HEK293 (cell line): ENCODE results near the gene FRMPD4.

Experiments used
- CTCF ChIA-PET: fragments of 350-600 bp; formaldehyde crosslinking; extraction: SDS; loops from one replicate; lab custom pipeline; 2021; ENCODE audit warnings: antibody characterized with exemption; lab: Yijun Ruan, JAX
- POLR2A ChIA-PET: fragments of 300-600 bp; formaldehyde crosslinking; extraction: SDS; loops from one replicate; lab custom pipeline; 2020; ENCODE audit warnings: antibody characterized with exemption, inconsistent platforms; lab: Yijun Ruan, JAX
- H3K27ac ChIP-seq: fragments of 200-500 bp; sonication (Bioruptor generic); 2 replicates; pipeline ENCODE4 v1.5.1; 2014; ENCODE audit warnings: low read depth, low read length, control low read depth, inconsistent platforms; ENCODE audit errors: extremely low read depth
- H3K36me3 ChIP-seq, 2 experiments: fragments of 200-500 bp in 1 of 2; sonication (Bioruptor generic) in 1 of 2; 1 replicate in 1 of 2; 2 replicates in 1 of 2; pipeline ENCODE4 v1.5.1; 2014 to 2017; ENCODE audit warnings: inconsistent platforms in 2 of 2, low read length in 2 of 2; ENCODE audit not compliant: control insufficient read depth in 2 of 2, insufficient read depth in 1 of 2
- H3K4me1 ChIP-seq: fragments of 200-500 bp; sonication (Bioruptor generic); 2 replicates; pipeline ENCODE4 v1.5.1; 2014; ENCODE audit warnings: mild to moderate bottlenecking, low read length, inconsistent platforms; ENCODE audit not compliant: control insufficient read depth, insufficient read depth
- H3K4me3 ChIP-seq: 2 replicates; pipeline ENCODE4 v1.5.1; 2011; ENCODE audit warnings: low read depth, mild to moderate bottlenecking, control low read depth, low read length, moderate library complexity
- H3K9me3 ChIP-seq: fragments of 200-500 bp; sonication (Bioruptor generic); 2 replicates; pipeline ENCODE4 v1.5.1; 2014; ENCODE audit warnings: low read depth, low read length, inconsistent platforms; ENCODE audit not compliant: control insufficient read depth, insufficient read depth
- KLF7 ChIP-seq: fragments of 450-650 bp; formaldehyde crosslinking; IDR thresholded peaks from 2 replicates; pipeline ENCODE4 v1.5.1; 2016; ENCODE audit warnings: missing biosample characterization, missing genetic modification characterization, borderline replicate concordance
- MZF1 ChIP-seq: fragments of 450-650 bp; formaldehyde crosslinking; IDR thresholded peaks from 2 replicates; pipeline ENCODE4 v1.5.1; 2017; ENCODE audit warnings: missing biosample characterization, missing genetic modification characterization, borderline replicate concordance
- ZBTB21 ChIP-seq: fragments of 450-650 bp; formaldehyde crosslinking; IDR thresholded peaks from 2 replicates; pipeline ENCODE4 v1.5.1; 2017; ENCODE audit warnings: missing biosample characterization, missing genetic modification characterization
- ZFP41 ChIP-seq: fragments of 450-650 bp; formaldehyde crosslinking; IDR thresholded peaks from 2 replicates; pipeline ENCODE4 v1.5.1; 2016; ENCODE audit warnings: missing biosample characterization, missing genetic modification characterization, borderline replicate concordance
- ZNF335 ChIP-seq: fragments of 450-650 bp; formaldehyde crosslinking; conservative IDR thresholded peaks from 2 replicates; pipeline ENCODE4 v1.5.1; 2016; ENCODE audit warnings: missing biosample characterization, missing genetic modification characterization
- ZNF830 ChIP-seq: fragments of 450-650 bp; IDR thresholded peaks from 2 replicates; pipeline ENCODE4 v1.5.0; 2018; ENCODE audit warnings: missing biosample characterization, missing genetic modification characterization, low read depth, mild to moderate bottlenecking, moderate library complexity
- ZSCAN23 ChIP-seq: fragments of 450-650 bp; formaldehyde crosslinking; IDR thresholded peaks from 2 replicates; pipeline ENCODE4 v1.5.1; 2016; ENCODE audit warnings: missing biosample characterization, missing genetic modification characterization
- TF ChIP-seq, protein P1 (sequence below): fragments of 450-650 bp; formaldehyde crosslinking; IDR thresholded peaks from 2 replicates; pipeline ENCODE4 v1.5.1; 2016; ENCODE audit warnings: missing biosample characterization, missing genetic modification characterization
- TF ChIP-seq, protein P2 (sequence below): fragments of 450-650 bp; formaldehyde crosslinking; IDR thresholded peaks from 2 replicates; pipeline ENCODE4 v1.5.1; 2016; ENCODE audit warnings: missing biosample characterization, missing genetic modification characterization
- TF ChIP-seq, protein P3 (sequence below): fragments of 450-650 bp; formaldehyde crosslinking; IDR thresholded peaks from 2 replicates; pipeline ENCODE4 v1.5.1; 2016; ENCODE audit warnings: missing biosample characterization, missing genetic modification characterization
- TF ChIP-seq, protein P4 (sequence below): fragments of 450-650 bp; formaldehyde crosslinking; conservative IDR thresholded peaks from 2 replicates; pipeline ENCODE4 v1.5.1; 2016; ENCODE audit warnings: low read depth, missing biosample characterization, missing genetic modification characterization
- TF ChIP-seq, protein P5 (sequence below): fragments of 450-650 bp; formaldehyde crosslinking; IDR thresholded peaks from 2 replicates; pipeline ENCODE4 v1.5.1; 2016; ENCODE audit warnings: missing biosample characterization, missing genetic modification characterization
- TF ChIP-seq, protein P6 (sequence below): fragments of 450-650 bp; formaldehyde crosslinking; IDR thresholded peaks from 2 replicates; pipeline ENCODE4 v1.5.1; 2016; ENCODE audit warnings: missing biosample characterization, missing genetic modification characterization
- TF ChIP-seq, protein P7 (sequence below): fragments of 450-650 bp; formaldehyde crosslinking; IDR thresholded peaks from 2 replicates; pipeline ENCODE4 v1.5.1; 2016; ENCODE audit warnings: missing biosample characterization, missing genetic modification characterization, borderline replicate concordance

The FRMPD4 gene

DNA sequence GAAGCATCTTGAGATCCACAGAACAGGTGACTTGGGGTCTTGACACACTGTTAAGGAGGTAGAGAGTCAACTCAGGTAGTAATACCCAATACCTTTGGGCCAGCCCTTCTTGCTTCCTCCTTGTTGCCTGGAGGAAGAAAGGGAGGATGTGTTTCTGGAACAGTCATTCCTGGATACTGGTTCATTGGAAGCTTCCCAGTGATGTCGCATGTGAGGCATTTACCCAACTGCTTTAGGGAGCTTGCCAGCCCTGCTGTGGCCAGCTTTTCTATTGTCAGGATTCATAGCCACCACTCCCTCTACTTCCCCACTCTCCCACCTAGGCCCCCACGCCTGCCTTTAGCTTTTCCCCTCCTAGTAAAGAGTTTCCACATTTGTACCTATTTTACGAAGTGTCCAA is 342.7 kb downstream of the FRMPD4 start (continued):
- TF ChIP-seq, protein P1, sequence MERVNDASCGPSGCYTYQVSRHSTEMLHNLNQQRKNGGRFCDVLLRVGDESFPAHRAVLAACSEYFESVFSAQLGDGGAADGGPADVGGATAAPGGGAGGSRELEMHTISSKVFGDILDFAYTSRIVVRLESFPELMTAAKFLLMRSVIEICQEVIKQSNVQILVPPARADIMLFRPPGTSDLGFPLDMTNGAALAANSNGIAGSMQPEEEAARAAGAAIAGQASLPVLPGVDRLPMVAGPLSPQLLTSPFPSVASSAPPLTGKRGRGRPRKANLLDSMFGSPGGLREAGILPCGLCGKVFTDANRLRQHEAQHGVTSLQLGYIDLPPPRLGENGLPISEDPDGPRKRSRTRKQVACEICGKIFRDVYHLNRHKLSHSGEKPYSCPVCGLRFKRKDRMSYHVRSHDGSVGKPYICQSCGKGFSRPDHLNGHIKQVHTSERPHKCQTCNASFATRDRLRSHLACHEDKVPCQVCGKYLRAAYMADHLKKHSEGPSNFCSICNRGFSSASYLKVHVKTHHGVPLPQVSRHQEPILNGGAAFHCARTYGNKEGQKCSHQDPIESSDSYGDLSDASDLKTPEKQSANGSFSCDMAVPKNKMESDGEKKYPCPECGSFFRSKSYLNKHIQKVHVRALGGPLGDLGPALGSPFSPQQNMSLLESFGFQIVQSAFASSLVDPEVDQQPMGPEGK (tag by site-specific recombination): no peak
- TF ChIP-seq, protein P2, sequence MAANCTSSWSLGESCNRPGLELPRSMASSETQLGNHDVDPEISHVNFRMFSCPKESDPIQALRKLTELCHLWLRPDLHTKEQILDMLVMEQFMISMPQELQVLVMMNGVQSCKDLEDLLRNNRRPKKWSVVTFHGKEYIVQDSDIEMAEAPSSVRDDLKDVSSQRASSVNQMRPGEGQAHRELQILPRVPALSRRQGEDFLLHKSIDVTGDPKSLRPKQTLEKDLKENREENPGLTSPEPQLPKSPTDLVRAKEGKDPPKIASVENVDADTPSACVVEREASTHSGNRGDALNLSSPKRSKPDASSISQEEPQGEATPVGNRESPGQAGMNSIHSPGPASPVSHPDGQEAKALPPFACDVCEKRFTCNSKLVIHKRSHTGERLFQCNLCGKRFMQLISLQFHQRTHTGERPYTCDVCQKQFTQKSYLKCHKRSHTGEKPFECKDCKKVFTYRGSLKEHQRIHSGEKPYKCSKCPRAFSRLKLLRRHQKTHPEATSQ (tag by site-specific recombination): no peak

DNA sequence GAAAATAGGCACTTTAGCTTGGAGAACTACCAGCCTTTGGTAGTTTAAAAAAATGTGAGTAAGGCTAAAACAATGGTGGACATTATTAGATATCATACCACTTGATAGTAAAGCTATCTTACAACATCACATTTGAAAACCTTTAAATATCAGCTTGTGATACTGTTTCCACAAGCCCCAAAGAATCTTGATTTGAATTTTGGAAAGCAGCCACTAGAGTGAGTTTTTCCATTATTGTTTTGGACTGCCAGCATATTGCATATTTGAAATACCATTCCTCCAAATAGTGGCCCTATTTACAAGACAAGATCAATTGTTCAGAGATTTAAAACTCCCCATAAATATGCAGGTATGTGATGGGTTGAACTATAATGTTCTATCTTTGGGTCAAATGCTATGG is 349.9 kb downstream of the FRMPD4 start:
- ChIA-PET CTCF (interaction anchor here (0.5 to 1.1 kb wide), 2 partner anchors 10 to 349 kb away, joined by 3 to 4 read pairs; no protein-coding TSS in a partner anchor), POLR2A (no interaction called here)
- H3K36me3 ChIP-seq: no peaks in the 10 kb centered on the region
- TF ChIP-seq ZSCAN23 (no peak), ZBTB21 (tag by site-specific recombination) (no peak), ZFP41 (no peak), MZF1 (tag by site-specific recombination) (no peak), ZNF830 (no peak), KLF7 (tag by site-specific recombination) (no peak), ZNF335 (tag by site-specific recombination) (no peak)
- TF ChIP-seq, protein P3, sequence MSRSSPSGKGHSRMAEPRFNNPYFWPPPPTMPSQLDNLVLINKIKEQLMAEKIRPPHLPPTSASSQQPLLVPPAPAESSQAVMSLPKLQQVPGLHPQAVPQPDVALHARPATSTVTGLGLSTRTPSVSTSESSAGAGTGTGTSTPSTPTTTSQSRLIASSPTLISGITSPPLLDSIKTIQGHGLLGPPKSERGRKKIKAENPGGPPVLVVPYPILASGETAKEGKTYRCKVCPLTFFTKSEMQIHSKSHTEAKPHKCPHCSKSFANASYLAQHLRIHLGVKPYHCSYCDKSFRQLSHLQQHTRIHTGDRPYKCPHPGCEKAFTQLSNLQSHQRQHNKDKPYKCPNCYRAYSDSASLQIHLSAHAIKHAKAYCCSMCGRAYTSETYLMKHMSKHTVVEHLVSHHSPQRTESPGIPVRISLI: no peak
- TF ChIP-seq, protein P4, sequence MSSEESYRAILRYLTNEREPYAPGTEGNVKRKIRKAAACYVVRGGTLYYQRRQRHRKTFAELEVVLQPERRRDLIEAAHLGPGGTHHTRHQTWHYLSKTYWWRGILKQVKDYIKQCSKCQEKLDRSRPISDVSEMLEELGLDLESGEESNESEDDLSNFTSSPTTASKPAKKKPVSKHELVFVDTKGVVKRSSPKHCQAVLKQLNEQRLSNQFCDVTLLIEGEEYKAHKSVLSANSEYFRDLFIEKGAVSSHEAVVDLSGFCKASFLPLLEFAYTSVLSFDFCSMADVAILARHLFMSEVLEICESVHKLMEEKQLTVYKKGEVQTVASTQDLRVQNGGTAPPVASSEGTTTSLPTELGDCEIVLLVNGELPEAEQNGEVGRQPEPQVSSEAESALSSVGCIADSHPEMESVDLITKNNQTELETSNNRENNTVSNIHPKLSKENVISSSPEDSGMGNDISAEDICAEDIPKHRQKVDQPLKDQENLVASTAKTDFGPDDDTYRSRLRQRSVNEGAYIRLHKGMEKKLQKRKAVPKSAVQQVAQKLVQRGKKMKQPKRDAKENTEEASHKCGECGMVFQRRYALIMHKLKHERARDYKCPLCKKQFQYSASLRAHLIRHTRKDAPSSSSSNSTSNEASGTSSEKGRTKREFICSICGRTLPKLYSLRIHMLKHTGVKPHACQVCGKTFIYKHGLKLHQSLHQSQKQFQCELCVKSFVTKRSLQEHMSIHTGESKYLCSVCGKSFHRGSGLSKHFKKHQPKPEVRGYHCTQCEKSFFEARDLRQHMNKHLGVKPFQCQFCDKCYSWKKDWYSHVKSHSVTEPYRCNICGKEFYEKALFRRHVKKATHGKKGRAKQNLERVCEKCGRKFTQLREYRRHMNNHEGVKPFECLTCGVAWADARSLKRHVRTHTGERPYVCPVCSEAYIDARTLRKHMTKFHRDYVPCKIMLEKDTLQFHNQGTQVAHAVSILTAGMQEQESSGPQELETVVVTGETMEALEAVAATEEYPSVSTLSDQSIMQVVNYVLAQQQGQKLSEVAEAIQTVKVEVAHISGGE (tag by site-specific recombination): no peak
- TF ChIP-seq, protein P5, sequence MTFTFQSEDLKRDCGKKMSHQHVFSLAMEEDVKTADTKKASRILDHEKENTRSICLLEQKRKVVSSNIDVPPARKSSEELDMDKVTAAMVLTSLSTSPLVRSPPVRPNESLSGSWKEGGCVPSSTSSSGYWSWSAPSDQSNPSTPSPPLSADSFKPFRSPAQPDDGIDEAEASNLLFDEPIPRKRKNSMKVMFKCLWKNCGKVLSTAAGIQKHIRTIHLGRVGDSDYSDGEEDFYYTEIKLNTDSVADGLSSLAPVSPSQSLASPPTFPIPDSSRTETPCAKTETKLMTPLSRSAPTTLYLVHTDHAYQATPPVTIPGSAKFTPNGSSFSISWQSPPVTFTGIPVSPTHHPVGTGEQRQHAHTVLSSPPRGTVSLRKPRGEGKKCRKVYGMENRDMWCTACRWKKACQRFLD (tag by site-specific recombination): no peak
- TF ChIP-seq, protein P6, sequence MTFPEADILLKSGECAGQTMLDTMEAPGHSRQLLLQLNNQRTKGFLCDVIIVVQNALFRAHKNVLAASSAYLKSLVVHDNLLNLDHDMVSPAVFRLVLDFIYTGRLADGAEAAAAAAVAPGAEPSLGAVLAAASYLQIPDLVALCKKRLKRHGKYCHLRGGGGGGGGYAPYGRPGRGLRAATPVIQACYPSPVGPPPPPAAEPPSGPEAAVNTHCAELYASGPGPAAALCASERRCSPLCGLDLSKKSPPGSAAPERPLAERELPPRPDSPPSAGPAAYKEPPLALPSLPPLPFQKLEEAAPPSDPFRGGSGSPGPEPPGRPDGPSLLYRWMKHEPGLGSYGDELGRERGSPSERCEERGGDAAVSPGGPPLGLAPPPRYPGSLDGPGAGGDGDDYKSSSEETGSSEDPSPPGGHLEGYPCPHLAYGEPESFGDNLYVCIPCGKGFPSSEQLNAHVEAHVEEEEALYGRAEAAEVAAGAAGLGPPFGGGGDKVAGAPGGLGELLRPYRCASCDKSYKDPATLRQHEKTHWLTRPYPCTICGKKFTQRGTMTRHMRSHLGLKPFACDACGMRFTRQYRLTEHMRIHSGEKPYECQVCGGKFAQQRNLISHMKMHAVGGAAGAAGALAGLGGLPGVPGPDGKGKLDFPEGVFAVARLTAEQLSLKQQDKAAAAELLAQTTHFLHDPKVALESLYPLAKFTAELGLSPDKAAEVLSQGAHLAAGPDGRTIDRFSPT: no peak
- TF ChIP-seq, protein P7, sequence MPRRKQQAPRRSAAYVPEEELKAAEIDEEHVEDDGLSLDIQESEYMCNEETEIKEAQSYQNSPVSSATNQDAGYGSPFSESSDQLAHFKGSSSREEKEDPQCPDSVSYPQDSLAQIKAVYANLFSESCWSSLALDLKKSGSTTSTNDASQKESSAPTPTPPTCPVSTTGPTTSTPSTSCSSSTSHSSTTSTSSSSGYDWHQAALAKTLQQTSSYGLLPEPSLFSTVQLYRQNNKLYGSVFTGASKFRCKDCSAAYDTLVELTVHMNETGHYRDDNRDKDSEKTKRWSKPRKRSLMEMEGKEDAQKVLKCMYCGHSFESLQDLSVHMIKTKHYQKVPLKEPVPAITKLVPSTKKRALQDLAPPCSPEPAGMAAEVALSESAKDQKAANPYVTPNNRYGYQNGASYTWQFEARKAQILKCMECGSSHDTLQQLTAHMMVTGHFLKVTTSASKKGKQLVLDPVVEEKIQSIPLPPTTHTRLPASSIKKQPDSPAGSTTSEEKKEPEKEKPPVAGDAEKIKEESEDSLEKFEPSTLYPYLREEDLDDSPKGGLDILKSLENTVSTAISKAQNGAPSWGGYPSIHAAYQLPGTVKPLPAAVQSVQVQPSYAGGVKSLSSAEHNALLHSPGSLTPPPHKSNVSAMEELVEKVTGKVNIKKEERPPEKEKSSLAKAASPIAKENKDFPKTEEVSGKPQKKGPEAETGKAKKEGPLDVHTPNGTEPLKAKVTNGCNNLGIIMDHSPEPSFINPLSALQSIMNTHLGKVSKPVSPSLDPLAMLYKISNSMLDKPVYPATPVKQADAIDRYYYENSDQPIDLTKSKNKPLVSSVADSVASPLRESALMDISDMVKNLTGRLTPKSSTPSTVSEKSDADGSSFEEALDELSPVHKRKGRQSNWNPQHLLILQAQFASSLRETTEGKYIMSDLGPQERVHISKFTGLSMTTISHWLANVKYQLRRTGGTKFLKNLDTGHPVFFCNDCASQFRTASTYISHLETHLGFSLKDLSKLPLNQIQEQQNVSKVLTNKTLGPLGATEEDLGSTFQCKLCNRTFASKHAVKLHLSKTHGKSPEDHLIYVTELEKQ: no peak
- no peaks in the 10 kb centered on the region for H3K9me3 ChIP-seq
- H3K4me3 ChIP-seq: no peak overlapping the region
- H3K27ac ChIP-seq: no peak overlapping the region
- H3K4me1 ChIP-seq: no peaks in the 10 kb centered on the region
